ENCODE data around the gene DCPS. TPM values are rescaled to one million over a fixed set of nuclear protein-coding genes. Genes with fewer than 3 reads are reported as not detected.
"Not testable (repeated sequence)": the region's sequence is repeated elsewhere in the genome, so short reads cannot be mapped to it uniquely, and the experiment has no call there.

Gene DCPS
- total RNA-seq, 1 donor from 2014 or later = 15.5 TPM

DNA sequence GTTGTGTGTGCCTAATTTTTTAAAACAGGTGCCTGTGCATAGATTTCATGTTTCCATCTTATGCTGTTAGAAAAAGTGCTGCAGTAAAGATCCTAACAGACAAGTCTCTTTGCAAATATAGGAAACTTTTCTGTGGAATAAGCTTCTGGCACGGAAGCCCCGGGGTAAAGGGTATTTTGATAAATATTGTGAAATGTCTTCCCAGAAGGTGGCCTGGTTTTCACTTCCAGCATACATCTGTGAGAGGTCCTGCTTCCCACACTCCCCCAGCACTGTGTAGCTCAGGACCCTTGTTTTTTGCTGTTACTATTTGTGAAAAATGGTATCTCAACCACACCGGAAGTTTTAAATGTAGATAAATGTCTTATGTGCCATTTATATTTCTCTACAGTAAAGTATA lies 66.2 kb downstream of the DCPS start:
- DNase-seq (ENCODE audit: extremely low spot score in 2 of 2) = no peak

GRCh38 chr11:126371595-126371994 lies 67.7 kb downstream of the DCPS start:
- H3K36me3 ChIP-seq = no peaks in the 10 kb centered on the region
- no peaks in the 10 kb centered on the region for H3K27me3 ChIP-seq
- H3K4me1 ChIP-seq = peaks cover 8% of the 10 kb centered on the region
- no peak for DNase-seq (ENCODE audit: extremely low spot score in 2 of 2)
- H3K9me3 ChIP-seq = no peaks in the 10 kb centered on the region
- H3K4me3 ChIP-seq = no peak overlapping the region
- intact Hi-C loops (cut with DNase I) = no loop called here
- no peak for TF ChIP-seq CTCF (IDR thresholded peaks at IDR 0.05)
- TF ChIP-seq POLR2AphosphoS5 (IDR thresholded peaks at IDR 0.05; ENCODE audit: insufficient read depth in 1 of 2, low read depth in 1 of 2) = no peak
- no peak for TF ChIP-seq POLR2A (IDR thresholded peaks at IDR 0.05)
- H3K27ac ChIP-seq = no peak overlapping the region

More for the DNA sequence above, 66.2 kb downstream of the DCPS start:
- Histone ChIP-seq H3K36me3 (no peaks in the 10 kb centered on the region), H3K4me3 (no peak overlapping the region), H3K27ac (no peak overlapping the region), H3K4me1 (peaks cover 23% of the 10 kb centered on the region), H3K27me3 (no peaks in the 10 kb centered on the region), H3K9me3 (no peaks in the 10 kb centered on the region)
- no peak for TF ChIP-seq POLR2A (IDR thresholded peaks at IDR 0.05)
- TF ChIP-seq CTCF (IDR thresholded peaks at IDR 0.05) = no peak
- TF ChIP-seq POLR2AphosphoS5 (IDR thresholded peaks at IDR 0.05; ENCODE audit: insufficient read depth in 1 of 2, low read depth in 1 of 2) = no peak
- intact Hi-C loops (cut with DNase I) = no loop called here

DNA sequence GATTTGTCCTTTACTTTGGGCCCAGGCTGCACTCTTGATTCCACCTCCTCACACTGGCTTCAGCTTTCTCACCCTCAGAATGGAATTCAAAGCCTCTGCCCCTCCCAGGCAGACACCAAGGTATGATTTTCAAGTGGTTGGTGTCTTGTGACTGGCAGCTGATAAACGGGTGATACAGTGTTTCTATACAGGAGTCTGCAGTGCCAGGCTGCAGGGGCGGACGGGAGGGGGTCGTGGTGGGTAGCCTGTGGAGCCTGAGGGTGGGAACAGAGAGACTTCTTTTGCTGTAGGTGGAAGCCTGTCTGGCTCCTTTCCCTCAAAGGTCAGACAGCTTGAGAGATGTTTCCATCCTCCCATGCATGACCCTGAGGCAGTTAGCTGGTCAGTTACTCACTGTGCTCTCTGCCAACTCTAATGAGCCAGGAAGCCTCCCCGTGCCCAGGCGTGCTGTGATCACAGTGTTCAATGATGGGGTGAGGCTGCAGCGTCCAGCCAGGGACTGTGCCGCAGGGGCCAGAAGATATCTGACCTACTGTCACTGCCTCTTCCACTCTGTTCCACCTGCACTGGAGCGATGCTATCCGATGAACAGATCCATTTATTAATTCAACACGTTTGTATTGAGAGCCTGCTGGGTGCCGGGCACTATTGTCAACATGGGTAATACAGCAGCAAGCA lies 69.7 kb downstream of the DCPS start:
- H3K27me3 ChIP-seq; H3K27ac ChIP-seq; intact Hi-C loops (cut with DNase I); H3K36me3 ChIP-seq; H3K9me3 ChIP-seq; H3K4me1 ChIP-seq; H3K4me3 ChIP-seq; DNase-seq (ENCODE audit: extremely low spot score in 2 of 2): not testable (repeated sequence)

DNA sequence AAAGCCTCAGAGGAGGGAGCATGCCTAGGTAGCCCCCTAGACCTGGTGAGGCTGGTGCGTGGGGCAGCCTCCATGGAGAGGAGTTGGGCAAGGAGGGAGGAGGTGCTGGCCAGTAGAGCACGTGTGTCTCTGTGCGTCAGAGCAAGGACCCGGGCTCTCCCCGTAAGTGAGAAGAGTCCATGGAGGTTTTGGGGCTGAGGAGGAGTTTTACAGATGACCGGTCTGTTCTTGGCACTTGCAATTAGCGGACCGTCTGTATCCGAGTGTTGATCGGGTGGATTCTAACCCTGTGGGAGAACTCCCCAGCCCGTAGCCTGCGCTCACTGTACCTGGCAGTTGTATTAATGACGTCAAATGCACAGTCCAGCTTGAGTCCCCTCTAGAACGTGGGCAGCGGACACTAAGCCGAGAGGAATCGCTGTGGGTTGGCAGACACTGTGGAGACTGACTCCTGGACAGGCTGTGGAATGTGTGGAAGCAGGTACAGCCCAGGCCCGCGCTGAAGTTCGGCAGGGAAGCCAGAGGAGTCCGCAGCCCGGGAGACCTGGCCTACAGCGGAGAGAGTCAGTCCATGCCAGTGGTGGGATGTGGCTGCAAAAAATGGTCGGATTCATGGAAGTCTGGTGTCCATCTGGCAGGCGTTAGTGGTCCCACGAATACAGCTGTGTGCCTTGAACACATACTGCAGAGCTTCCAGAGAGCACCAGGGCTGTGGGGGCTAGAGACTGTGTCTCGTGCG lies 70.9 kb downstream of the DCPS start:
- H3K27me3 ChIP-seq; H3K36me3 ChIP-seq; DNase-seq (ENCODE audit: extremely low spot score in 2 of 2); H3K4me1 ChIP-seq; H3K4me3 ChIP-seq; intact Hi-C loops (cut with DNase I); H3K27ac ChIP-seq; H3K9me3 ChIP-seq: not testable (repeated sequence)

DNA sequence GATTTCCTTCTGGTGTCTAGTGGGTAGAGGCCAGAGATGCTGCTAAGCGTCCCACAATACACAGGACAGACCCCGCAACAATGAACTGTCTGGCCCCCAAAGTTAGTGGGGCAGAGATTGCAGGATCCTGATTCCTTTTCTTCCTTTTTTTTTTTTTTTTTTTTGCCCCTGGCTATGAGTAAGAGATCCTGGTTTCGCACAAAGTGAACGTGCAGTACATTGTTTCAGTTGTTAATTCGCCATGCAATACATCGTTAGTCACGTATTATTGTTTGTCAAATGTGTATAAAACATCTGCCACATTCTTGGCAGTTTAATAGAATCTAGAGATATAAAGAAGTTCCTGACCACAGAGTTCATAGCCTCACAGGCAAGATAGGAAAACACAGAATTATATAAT lies 71.9 kb downstream of the DCPS start:
- H3K4me1 ChIP-seq = peaks cover 3% of the 10 kb centered on the region
- H3K27me3 ChIP-seq = no peaks in the 10 kb centered on the region
- H3K9me3 ChIP-seq = no peaks in the 10 kb centered on the region
- H3K36me3 ChIP-seq = no peaks in the 10 kb centered on the region
- intact Hi-C loops (cut with DNase I) = no loop called here
- no peak overlapping the region for H3K4me3 ChIP-seq
- H3K27ac ChIP-seq = no peak overlapping the region
- DNase-seq (ENCODE audit: extremely low spot score in 2 of 2) = no peak
- no peak for TF ChIP-seq POLR2A (IDR thresholded peaks at IDR 0.05)

DNA sequence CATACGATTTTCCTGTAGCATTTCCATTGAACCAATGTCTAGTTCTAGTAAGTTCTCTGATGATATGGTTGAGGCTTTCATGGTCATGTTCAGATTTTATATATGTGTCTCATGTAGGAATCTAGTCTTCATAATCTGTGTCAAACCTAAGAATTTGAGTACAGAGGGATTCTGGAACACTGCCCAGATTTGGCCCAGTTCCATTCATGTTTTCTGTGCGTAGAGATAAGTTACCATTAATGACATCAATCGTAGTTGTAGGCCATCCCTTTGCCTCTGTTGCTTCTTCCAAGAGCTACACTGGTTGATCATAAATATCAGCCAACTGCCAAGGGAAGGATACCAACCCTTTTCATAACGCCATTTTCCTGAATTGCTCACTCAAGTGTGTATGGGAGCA lies 74.9 kb downstream of the DCPS start:
- Histone ChIP-seq H3K4me1 (peaks cover 18% of the 10 kb centered on the region), H3K4me3 (no peak overlapping the region), H3K36me3 (no peaks in the 10 kb centered on the region), H3K27ac (no peak overlapping the region), H3K27me3 (no peaks in the 10 kb centered on the region), H3K9me3 (no peaks in the 10 kb centered on the region)
- no peak for DNase-seq (ENCODE audit: extremely low spot score in 2 of 2)
- intact Hi-C loops (cut with DNase I) = no loop called here
- TF ChIP-seq POLR2A (IDR thresholded peaks at IDR 0.05) (no peak), POLR2AphosphoS5 (IDR thresholded peaks at IDR 0.05; ENCODE audit: insufficient read depth in 1 of 2, low read depth in 1 of 2) (no peak), CTCF (IDR thresholded peaks at IDR 0.05) (no peak)
